ENCODE measurements around the gene LRCOL1. TPM values are rescaled to one million over a fixed set of nuclear protein-coding genes. Genes with fewer than 3 reads are reported as not detected.

The LRCOL1 gene
- total and polyA plus RNA-seq, 7 donors: 0.13 to 0.32 TPM; not detected in 5

GRCh38 chr12:132622437-132623071 lies 12.2 kb upstream of the LRCOL1 start:
- Histone ChIP-seq H3K36me3 (ENCODE audit: insufficient read depth in 1 of 2, low read depth in 1 of 2) (peaks cover 0 to 21% of the 10 kb centered on the region in 2 donors), H3K27ac (no peak overlapping the region), H3K4me3 (no peak overlapping the region), H3K9me3 (peaks cover under 1% of the 10 kb centered on the region), H3K4me1 (peaks cover 3% of the 10 kb centered on the region), H3K27me3 (ENCODE audit: insufficient read depth in 3 of 3, low read length in 2 of 3) (peaks cover 0 to 28% (median 20%) of the 10 kb centered on the region in 3 donors)
- intact Hi-C loops (cut with DNase I): no loop called here
- peak; percentile 41 to 52 (median 46) for ATAC-seq
- WGBS, 3 donors: 25 to 27% (median 26%) methylated on average over 11 of the region's 11 CpGs
- DNase-seq: peak in 1 of 2 donors; percentile 47
- TF ChIP-seq CTCF (IDR thresholded peaks at IDR 0.05): no peak

GRCh38 chr12:132621657-132622435 lies 11.5 kb upstream of the LRCOL1 start:
- Histone ChIP-seq H3K27me3 (ENCODE audit: insufficient read depth in 3 of 3, low read length in 2 of 3) (peaks cover 0 to 35% (median 24%) of the 10 kb centered on the region in 3 donors), H3K4me3 (no peak overlapping the region), H3K4me1 (peaks cover 3% of the 10 kb centered on the region), H3K9me3 (peaks cover 7% of the 10 kb centered on the region), H3K27ac (no peak overlapping the region), H3K36me3 (ENCODE audit: insufficient read depth in 1 of 2, low read depth in 1 of 2) (peaks cover 0 to 21% of the 10 kb centered on the region in 2 donors)
- DNase-seq (no peak), ATAC-seq (peak in 1 of 4 donors; percentile 15)
- TF ChIP-seq CTCF (IDR thresholded peaks at IDR 0.05): no peak
- WGBS, 3 donors: 73 to 78% (median 74%) methylated on average over 21 of the region's 21 CpGs
- intact Hi-C loops (cut with DNase I): no loop called here

GRCh38 chr12:132620899-132621656 lies 10.7 kb upstream of the LRCOL1 start:
- 62 to 67% (median 63%) methylated on average over 25 to 28 of the region's 28 CpGs for WGBS, 3 donors
- TF ChIP-seq CTCF (IDR thresholded peaks at IDR 0.05): no peak
- Histone ChIP-seq H3K36me3 (ENCODE audit: insufficient read depth in 1 of 2, low read depth in 1 of 2) (peaks cover 0 to 21% of the 10 kb centered on the region in 2 donors), H3K9me3 (peaks cover 7% of the 10 kb centered on the region), H3K27ac (no peak overlapping the region), H3K4me3 (no peak overlapping the region), H3K4me1 (peaks cover 3% of the 10 kb centered on the region), H3K27me3 (ENCODE audit: insufficient read depth in 3 of 3, low read length in 2 of 3) (peaks cover 0 to 43% (median 27%) of the 10 kb centered on the region in 3 donors)
- ATAC-seq (no peak), DNase-seq (peak in 1 of 2 donors; percentile 53)
- intact Hi-C loops (cut with DNase I): no loop called here

GRCh38 chr12:132620113-132620898 lies 9.9 kb upstream of the LRCOL1 start:
- Histone ChIP-seq H3K4me3 (no peak overlapping the region), H3K36me3 (ENCODE audit: insufficient read depth in 1 of 2, low read depth in 1 of 2) (peaks cover 0 to 13% of the 10 kb centered on the region in 2 donors), H3K27ac (no peak overlapping the region), H3K9me3 (peaks cover 7% of the 10 kb centered on the region), H3K27me3 (ENCODE audit: insufficient read depth in 3 of 3, low read length in 2 of 3) (peaks cover 0 to 50% (median 32%) of the 10 kb centered on the region in 3 donors), H3K4me1 (peaks cover 3% of the 10 kb centered on the region)
- DNase-seq: peak in 1 of 2 donors; percentile 36
- intact Hi-C loops (cut with DNase I): no loop called here
- TF ChIP-seq CTCF (IDR thresholded peaks at IDR 0.05): no peak
- ATAC-seq: no peak
- 42 to 50% (median 43%) methylated on average over 25 to 29 of the region's 29 CpGs for whole genome bisulfite sequencing, 3 donors
